Stimulated activated effector memory CD8-positive, alpha-beta T cell treated with anti-CD3 and anti-CD28 coated beads, Interleukin-12 subunit alpha, Interleukin-12 subunit beta, amount 100 ng/mL, for 72 hours (primary cell): Measurements from ENCODE around the gene PROM1.
A peak's percentile ranks its signal among the peaks of the same experiment; 100 is the strongest.

Experiments
- ATAC-seq: fragments of 150-1000 bp; cut with Tn5 transposase; 2 replicates; pipeline ENCODE4 v1.10.0; 2021
- DNase-seq, 2 donors: peaks; one replicate each; pipeline ENCODE4 v3.0.0; 2021 to 2022; ENCODE audit warnings: low spot score in 2 of 2
- H3K27ac Mint-ChIP-seq: one replicate; pipeline ENCODE4 v1.8.0; 2022; ENCODE audit warnings: mild to moderate bottlenecking, mixed read lengths
- H3K36me3 Mint-ChIP-seq: one replicate; pipeline ENCODE4 v1.8.0; 2022; ENCODE audit warnings: mild to moderate bottlenecking, mixed read lengths
- H3K4me1 Mint-ChIP-seq: one replicate; pipeline ENCODE4 v1.8.0; 2022; ENCODE audit warnings: mixed read lengths
- H3K4me3 Mint-ChIP-seq: one replicate; pipeline ENCODE4 v1.8.0; 2022; ENCODE audit warnings: mild to moderate bottlenecking, mixed read lengths
- H3K9me3 Mint-ChIP-seq: one replicate; pipeline ENCODE4 v1.8.0; 2022; ENCODE audit warnings: mixed read lengths

PROM1 gene

DNA sequence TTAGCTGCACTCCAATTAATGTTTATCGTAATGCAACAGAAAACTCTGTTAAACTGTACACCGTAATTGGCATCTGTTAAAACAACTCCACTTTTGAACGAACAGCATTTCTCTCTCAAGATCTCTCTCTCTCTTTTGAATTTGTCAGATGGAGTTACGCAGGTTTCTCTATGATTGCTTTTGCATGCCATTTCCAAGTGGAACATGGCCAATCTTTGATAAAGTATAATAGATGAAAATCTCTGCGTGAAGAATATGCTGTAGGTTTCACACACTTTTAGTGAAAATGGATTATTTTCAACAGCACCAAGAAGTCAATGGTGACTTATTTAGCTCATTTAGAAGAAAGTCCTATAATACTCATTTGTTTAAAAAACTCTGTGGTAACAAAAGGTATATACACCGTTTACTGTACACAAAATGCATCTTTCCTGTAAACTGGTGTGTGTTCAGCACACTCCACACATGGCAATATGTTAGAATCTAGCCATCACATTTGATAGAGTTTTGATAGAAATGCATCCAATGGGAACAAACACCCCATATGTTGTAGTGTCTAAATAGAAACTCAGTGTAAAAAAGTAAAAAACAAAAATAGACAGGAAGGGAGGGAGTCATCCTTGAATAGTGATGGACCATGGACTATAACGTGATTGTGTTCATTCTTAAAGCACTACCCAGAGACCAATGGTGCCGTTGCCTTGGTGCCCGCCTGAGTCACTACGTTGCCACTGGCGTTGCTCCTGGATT lies 115.1 kb downstream of the PROM1 start:
- ATAC-seq (no peak), DNase-seq (no peak)
- Mint-ChIP-seq H3K4me1 (peaks cover 6% of the 10 kb centered on the region), H3K4me3 (no peak overlapping the region), H3K36me3 (no peaks in the 10 kb centered on the region), H3K27ac (no peak overlapping the region), H3K9me3 (peaks cover 3% of the 10 kb centered on the region)

DNA sequence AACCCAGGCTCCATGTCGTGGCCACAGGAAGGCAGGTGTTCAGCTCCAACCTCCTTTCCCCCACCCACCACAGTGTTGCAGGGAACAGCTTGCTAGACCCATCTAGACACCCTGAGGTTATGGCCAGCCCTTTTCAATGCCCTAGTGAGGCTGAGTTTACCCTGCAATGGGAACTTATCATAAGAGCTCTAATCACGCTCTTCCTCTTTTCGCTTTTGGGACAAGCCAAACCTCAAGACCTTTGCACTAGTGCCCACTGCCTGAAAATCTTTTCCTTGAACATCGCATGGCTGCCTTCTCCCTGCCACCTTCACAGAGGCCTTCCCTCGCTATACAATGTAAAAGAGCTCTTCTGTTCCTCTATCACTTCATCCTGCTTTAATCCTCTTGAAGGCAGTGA lies 118.5 kb downstream of the PROM1 start:
- ATAC-seq, result no peak
- H3K36me3 Mint-ChIP-seq, result peaks cover 7% of the 10 kb centered on the region
- peaks cover 20% of the 10 kb centered on the region for H3K4me1 Mint-ChIP-seq
- no peak overlapping the region for H3K4me3 Mint-ChIP-seq
- H3K27ac Mint-ChIP-seq, result no peak overlapping the region
- peaks cover 3% of the 10 kb centered on the region for H3K9me3 Mint-ChIP-seq
- no peak for DNase-seq

DNA sequence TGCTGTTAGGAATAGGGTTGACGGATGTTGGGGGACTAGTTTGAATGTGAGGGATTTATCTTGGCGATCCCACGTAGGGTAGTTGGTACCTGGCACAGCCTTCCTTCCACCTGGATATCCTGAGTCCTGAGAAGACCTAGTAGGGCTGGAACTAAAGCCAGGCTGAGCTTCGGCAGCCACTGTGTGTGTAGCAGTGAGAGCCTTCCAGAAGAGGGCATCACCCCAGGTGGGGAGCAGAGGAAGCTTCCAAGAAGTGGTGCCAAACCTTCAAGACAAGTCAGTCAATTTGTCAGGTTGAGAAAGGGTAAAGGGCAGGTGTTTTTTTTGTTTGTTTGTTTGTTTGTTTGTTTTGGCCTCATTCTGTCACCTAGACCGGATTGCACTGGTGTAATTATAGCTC lies 119.7 kb downstream of the PROM1 start:
- no peak for DNase-seq
- Mint-ChIP-seq H3K36me3 (peaks cover 7% of the 10 kb centered on the region), H3K9me3 (peaks cover 3% of the 10 kb centered on the region), H3K4me1 (peaks cover 20% of the 10 kb centered on the region), H3K4me3 (no peak overlapping the region), H3K27ac (peak overlapping the region; percentile 70)
- ATAC-seq, result no peak

DNA sequence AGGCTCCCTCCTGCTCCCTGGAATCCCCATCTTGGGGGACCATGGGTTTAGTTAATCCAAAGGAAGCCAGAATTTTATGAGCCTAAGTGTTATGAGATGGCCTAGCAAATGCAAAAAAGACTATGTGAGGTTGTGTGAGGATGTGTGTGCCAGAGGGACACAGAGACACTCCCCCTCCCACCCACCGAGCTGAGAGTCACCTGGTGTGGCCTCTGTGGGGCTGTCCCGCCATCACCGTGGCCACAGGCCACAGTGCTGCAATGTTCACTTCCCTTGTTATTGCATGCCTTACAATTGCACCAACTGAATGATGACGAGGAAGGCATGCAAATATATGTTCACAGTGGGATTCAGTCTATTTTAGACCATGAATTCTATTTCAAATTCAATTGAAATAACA lies 120.2 kb downstream of the PROM1 start:
- Mint-ChIP-seq H3K9me3 (peaks cover 3% of the 10 kb centered on the region), H3K4me1 (peaks cover 20% of the 10 kb centered on the region), H3K4me3 (peak overlapping the region; percentile 72), H3K36me3 (peaks cover 7% of the 10 kb centered on the region), H3K27ac (peak overlapping the region; percentile 70)
- ATAC-seq, result peak; percentile 93
- DNase-seq, result peak; percentile 46 to 75

DNA sequence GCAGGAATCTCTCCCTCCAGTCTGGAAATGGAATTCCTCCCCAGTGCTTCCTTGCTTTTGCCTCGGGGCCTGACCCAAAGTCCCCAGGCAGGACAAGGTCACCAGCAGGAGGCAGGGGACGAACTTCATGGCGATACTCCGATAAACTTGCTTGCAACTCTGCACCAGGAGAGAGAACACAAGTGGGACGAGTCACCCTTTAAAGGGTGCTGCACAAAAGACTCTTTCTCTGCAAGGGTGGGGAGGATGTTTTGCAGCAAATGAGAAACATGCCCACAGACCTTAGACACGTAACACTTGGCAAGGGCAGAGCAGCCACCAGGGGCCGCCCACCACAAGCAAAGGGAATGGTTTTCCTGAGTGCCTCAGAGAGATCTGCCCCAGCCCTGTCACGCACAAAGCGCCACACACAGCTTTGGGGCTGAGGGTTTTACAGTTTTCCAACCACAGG lies 120.8 kb downstream of the PROM1 start, which contains the start of gene FGFBP2:
Gene FGFBP2, minus strand, starts transcription at position 175 of the 451 bp plus-strand sequence. Its CDS starts 46 bp downstream, at position 129.
- H3K9me3 Mint-ChIP-seq, result peaks cover 3% of the 10 kb centered on the region
- ATAC-seq, result peak; percentile 84

DNA sequence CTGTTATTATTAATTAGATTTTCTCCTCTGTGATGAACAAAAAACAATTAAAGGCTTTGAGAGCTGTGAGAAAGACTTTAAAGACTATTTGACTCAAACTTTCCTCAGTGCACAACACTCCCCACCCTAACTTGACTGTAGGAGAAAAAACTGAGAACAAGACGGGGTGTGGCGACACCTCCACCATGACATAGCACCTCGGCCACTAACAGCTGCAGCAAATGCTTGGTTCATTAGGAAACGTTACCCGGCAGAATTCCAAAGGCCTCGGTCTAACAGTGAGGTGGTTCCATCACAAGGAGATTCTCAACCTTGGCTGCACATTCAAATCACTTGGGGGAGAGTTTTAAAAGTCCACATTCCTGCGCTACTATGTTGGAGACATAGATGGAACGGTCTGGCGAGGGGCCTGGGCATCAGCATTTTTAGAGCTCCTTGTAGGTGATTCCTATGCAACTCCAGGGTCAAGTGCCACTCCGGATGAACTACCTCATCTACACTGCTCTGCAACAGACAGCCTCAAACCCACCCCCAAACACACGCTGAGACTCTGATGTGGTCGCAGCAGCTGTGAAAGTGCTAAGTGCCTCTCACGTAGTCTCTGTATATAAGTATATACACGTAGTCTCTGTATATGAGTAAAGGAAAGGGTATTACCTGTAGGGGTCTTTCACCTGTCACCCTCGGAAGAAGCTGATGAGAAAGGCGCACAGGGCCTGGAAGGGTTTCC lies 121.9 kb downstream of the PROM1 start:
- peaks cover 20% of the 10 kb centered on the region for H3K4me1 Mint-ChIP-seq
- ATAC-seq (peak; percentile 38), DNase-seq (no peak)
- peaks cover 7% of the 10 kb centered on the region for H3K36me3 Mint-ChIP-seq
- peaks cover 3% of the 10 kb centered on the region for H3K9me3 Mint-ChIP-seq
- peak overlapping the region; percentile 70 for H3K27ac Mint-ChIP-seq
- H3K4me3 Mint-ChIP-seq, result peak overlapping the region; percentile 72

More for the DNA sequence above, 120.8 kb downstream of the PROM1 start, which contains the start of gene FGFBP2:
- peak; percentile 49 to 81 for DNase-seq
- Mint-ChIP-seq H3K27ac (peak within 1 kb of the TSS; percentile 70), H3K4me3 (peak within 1 kb of the TSS; percentile 72), H3K4me1 (peaks cover 20% of the 10 kb centered on the region), H3K36me3 (peaks cover 7% of the 10 kb centered on the region)

DNA sequence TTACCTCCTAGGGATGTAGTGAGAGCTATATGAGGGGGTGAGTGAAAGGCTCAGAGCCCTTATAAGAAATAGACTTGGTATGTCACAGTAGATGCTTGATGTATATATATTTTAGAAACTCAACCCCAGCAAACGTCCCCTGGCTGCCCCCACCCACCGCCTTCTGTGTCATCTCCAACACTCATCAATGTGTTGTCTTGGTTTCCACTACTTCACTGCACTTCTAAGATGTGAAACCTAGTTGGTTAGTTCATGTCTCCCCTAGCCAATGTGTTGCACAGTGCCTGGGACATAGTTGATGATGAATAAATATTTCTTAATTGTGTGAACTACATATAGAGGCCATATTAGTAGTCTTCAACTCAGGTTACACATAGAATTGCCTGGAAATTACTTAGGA lies 125.3 kb downstream of the PROM1 start:
- peaks cover 23% of the 10 kb centered on the region for H3K4me1 Mint-ChIP-seq
- no peak overlapping the region for H3K4me3 Mint-ChIP-seq
- no peak for DNase-seq
- H3K27ac Mint-ChIP-seq, result peak overlapping the region; percentile 1
- peak; percentile 69 for ATAC-seq
- no peaks in the 10 kb centered on the region for H3K9me3 Mint-ChIP-seq
- peaks cover 13% of the 10 kb centered on the region for H3K36me3 Mint-ChIP-seq

DNA sequence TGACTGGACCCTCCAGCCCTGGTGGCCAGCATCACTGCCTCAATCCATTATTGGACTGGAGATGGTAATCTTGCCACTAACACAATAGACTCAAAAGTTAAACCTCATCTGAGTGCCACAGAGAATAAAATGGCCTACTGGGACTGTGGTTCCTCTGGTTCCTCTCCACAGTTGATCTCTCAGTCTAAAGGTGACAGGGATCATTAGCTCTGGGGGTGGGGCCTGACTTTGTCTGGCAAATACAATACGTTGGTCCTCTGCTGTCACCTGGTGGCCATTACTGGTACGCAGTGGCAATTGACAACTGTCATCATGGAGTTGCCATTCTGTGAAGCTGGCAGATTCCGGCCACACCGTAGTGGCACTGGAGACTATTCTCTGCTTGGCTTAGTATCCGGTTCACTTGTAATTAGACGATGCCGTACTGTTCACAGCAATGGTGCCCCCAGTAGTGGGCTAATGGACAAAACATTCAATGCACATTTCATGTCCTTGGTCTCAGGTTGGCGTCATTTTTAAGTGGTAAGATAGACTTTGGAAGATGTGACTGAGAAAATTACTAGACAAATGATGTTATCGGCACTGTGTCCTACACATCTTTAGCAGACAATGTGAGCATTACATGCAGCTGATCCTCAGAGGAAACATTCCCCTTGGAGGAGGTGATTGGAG lies 127.5 kb downstream of the PROM1 start:
- peak overlapping the region; percentile 63 for H3K27ac Mint-ChIP-seq

DNA sequence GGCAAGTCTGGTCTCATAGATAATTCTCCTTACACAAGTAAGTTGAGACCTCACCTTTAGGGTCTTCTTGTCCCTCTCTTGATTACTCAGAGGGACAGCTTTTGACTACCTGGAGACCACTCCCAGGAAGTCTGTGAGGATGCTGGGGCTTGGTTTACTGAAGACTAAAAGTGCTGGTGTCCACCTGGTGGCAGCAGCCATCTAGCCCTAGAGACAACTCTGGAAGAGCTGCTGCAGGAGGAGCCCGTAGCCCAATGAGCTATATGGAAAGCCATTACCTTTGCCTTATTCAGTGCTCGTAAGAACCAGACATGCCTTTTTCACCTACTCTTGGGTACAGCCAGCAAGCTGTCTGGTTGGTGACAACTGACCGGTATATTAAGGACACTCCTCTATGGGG lies 128.2 kb downstream of the PROM1 start:
- ATAC-seq (no peak), DNase-seq (no peak)
- Mint-ChIP-seq H3K36me3 (peaks cover 8% of the 10 kb centered on the region), H3K4me3 (no peak overlapping the region), H3K27ac (no peak overlapping the region), H3K4me1 (peaks cover 10% of the 10 kb centered on the region), H3K9me3 (no peaks in the 10 kb centered on the region)

More for the DNA sequence above, 127.5 kb downstream of the PROM1 start:
- Mint-ChIP-seq H3K4me3 (no peak overlapping the region), H3K4me1 (peaks cover 10% of the 10 kb centered on the region), H3K36me3 (peaks cover 8% of the 10 kb centered on the region), H3K9me3 (no peaks in the 10 kb centered on the region)
- DNase-seq (peak; percentile 66 to 91), ATAC-seq (peak; percentile 80)

DNA sequence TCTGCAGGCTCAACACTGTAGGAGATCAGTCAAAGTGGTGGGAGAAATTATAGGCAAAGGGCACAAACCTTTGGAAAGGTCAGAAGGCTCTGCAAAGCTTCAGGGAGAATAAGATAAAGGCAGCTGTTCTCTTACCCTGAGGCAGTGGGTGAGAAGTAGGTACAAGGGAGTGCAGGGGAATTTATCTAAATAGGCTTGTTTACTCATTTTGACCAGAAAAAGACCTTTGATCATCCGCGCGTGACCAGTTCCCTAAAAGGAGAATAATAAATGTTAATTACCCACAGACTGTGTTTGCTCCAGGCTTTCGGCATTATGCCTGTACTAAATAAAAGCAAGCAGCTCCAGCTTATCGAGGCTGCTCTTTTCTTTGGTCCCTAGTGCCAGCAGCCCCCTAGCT lies 130.2 kb downstream of the PROM1 start:
- no peaks in the 10 kb centered on the region for H3K9me3 Mint-ChIP-seq
- peaks cover 8% of the 10 kb centered on the region for H3K36me3 Mint-ChIP-seq
- no peak for ATAC-seq
- H3K4me3 Mint-ChIP-seq, result no peak overlapping the region
- H3K4me1 Mint-ChIP-seq, result peaks cover 10% of the 10 kb centered on the region
- no peak overlapping the region for H3K27ac Mint-ChIP-seq
- DNase-seq, result no peak

DNA sequence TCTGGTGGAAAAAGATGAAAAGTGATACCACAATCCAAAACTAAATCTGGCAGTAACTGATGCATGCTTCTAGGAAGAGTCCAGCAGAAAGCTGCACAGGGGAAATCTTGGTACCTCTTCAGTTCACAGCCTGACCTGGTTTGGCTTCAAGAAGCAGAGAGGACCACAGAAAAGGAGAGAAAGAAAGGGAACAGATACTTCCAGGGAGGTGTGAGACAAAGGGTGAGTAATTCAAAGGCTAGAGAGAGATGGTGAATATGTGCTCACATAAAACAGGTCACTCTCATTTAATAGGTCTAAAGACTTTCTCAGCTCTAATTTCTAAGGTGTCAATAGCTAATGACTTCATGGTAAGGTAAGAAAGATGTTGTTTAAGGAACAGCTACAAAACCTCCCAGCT lies 132.0 kb downstream of the PROM1 start:
- Mint-ChIP-seq H3K36me3 (peaks cover 8% of the 10 kb centered on the region), H3K27ac (no peak overlapping the region), H3K4me1 (peaks cover 9% of the 10 kb centered on the region), H3K9me3 (no peaks in the 10 kb centered on the region), H3K4me3 (no peak overlapping the region)
- DNase-seq (no peak), ATAC-seq (peak; percentile 27)

DNA sequence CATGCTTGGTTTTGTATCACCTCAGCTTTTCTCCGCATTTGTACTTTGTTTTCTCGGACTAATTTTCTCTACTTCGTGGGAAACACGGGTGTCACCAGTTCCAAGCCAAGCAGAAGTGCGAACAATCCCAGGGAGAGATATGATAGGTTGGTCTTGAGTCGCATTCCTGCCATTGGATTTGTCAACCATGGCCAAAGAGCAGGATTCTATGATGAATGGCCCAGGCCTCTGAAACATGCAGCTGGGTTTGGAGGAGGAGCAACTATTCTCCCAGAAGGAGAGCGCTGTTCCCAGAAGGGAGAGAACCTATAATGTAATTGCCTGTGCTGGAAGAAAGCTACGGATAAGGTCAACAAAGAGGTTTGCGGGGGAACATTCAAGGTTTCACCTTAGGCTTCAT lies 135.0 kb downstream of the PROM1 start:
- no peaks in the 10 kb centered on the region for H3K4me1 Mint-ChIP-seq
- no peaks in the 10 kb centered on the region for H3K36me3 Mint-ChIP-seq
- no peak overlapping the region for H3K4me3 Mint-ChIP-seq
- no peak overlapping the region for H3K27ac Mint-ChIP-seq
- DNase-seq, result no peak
- no peak for ATAC-seq
- H3K9me3 Mint-ChIP-seq, result no peaks in the 10 kb centered on the region

DNA sequence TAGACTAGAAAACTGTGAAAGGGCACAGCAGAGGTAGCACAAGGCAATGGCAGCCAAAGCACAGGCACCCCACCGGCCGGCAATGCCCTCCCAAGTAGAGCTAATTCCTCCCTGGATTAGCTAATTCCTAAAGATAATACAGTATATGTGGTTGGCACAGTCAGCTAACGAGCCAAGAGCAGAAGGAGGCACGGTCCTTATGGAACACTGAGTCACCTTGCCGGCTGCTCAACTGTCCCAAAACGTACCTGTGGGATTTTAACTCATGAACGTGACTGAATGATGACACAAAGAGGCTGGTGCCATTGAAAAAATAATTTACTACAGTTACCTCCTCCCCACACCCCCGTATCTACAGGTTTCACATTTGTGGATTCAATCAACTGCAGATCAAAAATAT lies 136.1 kb downstream of the PROM1 start:
- Mint-ChIP-seq H3K9me3 (no peaks in the 10 kb centered on the region), H3K27ac (no peak overlapping the region), H3K4me1 (no peaks in the 10 kb centered on the region), H3K4me3 (no peak overlapping the region), H3K36me3 (no peaks in the 10 kb centered on the region)
- DNase-seq, result no peak
- no peak for ATAC-seq

DNA sequence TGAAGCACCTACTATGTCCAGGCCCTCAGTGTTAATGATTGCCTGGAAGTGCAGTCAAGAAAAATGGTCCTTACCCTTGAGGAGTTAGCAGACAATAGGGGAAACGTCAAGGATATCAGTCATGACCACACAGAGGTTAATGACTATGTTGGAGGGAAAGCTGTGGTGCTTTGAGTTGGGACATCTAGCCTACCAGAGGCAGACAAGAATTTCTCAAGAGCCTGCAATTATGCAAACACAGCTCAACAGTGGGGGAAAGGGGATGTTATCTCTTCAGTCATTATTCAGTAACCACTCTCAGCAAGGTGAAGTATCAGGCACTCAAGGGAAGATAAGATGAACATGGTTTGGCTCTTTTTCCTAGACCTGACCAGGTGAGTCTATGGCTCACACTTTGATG lies 138.3 kb downstream of the PROM1 start:
- Mint-ChIP-seq H3K27ac (no peak overlapping the region), H3K36me3 (no peaks in the 10 kb centered on the region), H3K4me3 (no peak overlapping the region), H3K4me1 (no peaks in the 10 kb centered on the region), H3K9me3 (no peaks in the 10 kb centered on the region)
- DNase-seq, result no peak
- no peak for ATAC-seq

DNA sequence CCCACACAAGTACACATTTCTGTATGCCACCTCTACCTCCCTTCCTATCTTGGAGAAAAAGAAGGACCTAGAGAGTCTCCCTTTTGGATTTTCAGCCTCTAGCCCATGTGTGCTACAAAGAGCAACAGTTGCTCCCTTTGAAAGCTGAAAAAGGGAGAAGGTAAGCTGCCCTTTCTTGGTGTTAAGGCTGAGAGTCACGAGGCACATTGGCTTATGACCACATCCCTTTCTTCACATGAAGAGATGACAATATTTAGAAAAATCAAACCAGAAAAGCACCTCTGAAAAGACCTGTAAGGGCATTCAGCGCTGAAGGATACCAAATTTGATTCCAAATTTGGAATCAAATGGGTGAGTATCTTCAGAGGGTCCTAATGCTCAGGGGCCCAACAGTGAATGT lies 138.9 kb downstream of the PROM1 start:
- DNase-seq (no peak), ATAC-seq (no peak)
- Mint-ChIP-seq H3K27ac (no peak overlapping the region), H3K4me1 (no peaks in the 10 kb centered on the region), H3K36me3 (no peaks in the 10 kb centered on the region), H3K4me3 (no peak overlapping the region), H3K9me3 (no peaks in the 10 kb centered on the region)
